Coronary artery (tissue), 2 donors: Measurements from ENCODE around the gene SNRNP27.

ENCODE experiments used
- DNase-seq: peaks from one replicate; pipeline ENCODE4 v3.0.0-alpha.2; 2017; ENCODE audit warnings: low spot score
- H3K27ac ChIP-seq, 2 donors: fragments of 200-600 bp; sonication (generic); one replicate each; pipeline ENCODE4 v1.5.1; 2016 to 2019
- H3K4me3 ChIP-seq: fragments of 200-600 bp; sonication (generic); 2 replicates; pipeline ENCODE4 v1.5.1; 2016; ENCODE audit warnings: mild to moderate bottlenecking, moderate library complexity
- TF ChIP-seq, protein P1 (sequence below): fragments of 200-600 bp; sonication (generic); IDR thresholded peaks from one replicate; pipeline ENCODE4 v1.5.1; 2019; ENCODE audit warnings: antibody characterized with exemption

The SNRNP27 gene

DNA sequence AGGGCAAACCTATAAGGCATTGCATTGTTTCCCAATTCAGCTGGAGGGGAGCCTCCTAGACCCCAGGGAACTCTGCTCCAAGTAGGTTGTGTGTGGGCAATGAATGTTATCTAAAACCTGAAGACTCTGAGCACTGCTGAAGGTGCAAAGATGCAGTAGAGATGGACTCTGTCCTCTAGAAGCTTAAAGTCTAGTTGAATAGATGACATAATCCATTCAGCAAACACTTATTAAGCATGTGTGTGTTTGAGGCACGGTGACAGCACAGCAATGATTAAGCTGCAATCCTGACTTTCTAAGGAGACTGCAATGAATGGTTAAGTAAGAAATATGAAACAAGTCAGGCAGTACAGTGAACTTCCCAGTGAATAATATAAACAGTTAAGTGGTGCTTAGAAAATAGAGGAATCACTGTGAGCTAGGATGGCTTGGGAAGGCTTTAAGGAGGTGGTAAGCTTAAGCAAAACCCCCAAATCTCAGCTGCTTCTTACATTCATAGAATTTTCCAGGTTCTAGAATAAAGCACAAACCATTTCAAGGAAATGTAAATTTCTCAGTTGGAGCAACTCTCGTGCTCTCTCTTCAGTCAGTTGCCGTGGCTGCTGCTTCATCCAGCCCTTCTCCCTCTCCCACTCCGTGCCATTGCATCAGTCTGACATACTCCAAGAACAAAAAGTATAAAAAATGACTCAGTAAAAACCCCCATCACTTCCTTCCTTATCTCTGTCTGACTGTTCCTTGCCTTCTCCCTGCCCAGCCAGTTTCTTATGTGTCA, 40.3 kb downstream of the SNRNP27 start:
- H3K27ac ChIP-seq: peak overlapping the region; percentile 48 to 70
- peak overlapping the region; percentile 4 for H3K4me3 ChIP-seq
- TF ChIP-seq, protein P1, sequence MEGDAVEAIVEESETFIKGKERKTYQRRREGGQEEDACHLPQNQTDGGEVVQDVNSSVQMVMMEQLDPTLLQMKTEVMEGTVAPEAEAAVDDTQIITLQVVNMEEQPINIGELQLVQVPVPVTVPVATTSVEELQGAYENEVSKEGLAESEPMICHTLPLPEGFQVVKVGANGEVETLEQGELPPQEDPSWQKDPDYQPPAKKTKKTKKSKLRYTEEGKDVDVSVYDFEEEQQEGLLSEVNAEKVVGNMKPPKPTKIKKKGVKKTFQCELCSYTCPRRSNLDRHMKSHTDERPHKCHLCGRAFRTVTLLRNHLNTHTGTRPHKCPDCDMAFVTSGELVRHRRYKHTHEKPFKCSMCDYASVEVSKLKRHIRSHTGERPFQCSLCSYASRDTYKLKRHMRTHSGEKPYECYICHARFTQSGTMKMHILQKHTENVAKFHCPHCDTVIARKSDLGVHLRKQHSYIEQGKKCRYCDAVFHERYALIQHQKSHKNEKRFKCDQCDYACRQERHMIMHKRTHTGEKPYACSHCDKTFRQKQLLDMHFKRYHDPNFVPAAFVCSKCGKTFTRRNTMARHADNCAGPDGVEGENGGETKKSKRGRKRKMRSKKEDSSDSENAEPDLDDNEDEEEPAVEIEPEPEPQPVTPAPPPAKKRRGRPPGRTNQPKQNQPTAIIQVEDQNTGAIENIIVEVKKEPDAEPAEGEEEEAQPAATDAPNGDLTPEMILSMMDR: no peak
- no peak for DNase-seq

DNA sequence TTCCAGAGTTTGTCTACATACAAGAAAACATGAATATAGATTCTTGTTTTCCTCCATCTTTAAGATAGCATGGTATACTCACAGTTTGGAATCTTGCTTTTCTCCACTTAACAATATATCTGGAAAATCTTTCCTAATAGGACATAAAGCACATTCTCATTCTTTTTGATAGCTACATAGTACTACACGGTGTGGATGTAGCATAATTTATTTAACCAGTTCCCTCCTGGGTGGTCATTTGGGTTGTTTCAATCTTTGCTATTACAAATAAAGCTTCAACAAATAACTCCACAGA, 40.8 kb downstream of the SNRNP27 start:
- no peak overlapping the region for H3K4me3 ChIP-seq
- peak overlapping the region in 1 of 2 donors; percentile 48 for H3K27ac ChIP-seq
- TF ChIP-seq, protein P1: no peak
- DNase-seq: no peak

DNA sequence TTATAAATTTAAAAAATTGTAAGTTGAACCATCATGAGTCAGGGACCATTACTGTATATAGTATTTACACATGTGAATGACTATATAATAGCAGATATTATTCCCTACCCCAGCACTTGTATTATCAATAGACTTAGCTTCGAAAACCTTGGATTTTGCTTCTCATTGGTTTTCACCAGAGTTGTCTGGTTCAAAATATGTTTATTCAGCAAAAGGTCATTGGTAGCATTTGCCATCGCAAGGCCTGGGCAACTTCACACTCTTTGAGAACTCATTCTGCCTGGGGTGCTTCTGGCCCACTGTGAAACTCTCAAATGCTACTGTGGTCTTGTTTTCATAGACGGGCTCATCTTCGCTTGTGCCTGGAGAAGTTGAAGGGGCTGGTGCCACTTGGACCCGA, 41.3 kb downstream of the SNRNP27 start:
- no peak for DNase-seq
- TF ChIP-seq, protein P1: no peak
- no peak overlapping the region for H3K4me3 ChIP-seq
- H3K27ac ChIP-seq: peak overlapping the region in 1 of 2 donors; percentile 48

DNA sequence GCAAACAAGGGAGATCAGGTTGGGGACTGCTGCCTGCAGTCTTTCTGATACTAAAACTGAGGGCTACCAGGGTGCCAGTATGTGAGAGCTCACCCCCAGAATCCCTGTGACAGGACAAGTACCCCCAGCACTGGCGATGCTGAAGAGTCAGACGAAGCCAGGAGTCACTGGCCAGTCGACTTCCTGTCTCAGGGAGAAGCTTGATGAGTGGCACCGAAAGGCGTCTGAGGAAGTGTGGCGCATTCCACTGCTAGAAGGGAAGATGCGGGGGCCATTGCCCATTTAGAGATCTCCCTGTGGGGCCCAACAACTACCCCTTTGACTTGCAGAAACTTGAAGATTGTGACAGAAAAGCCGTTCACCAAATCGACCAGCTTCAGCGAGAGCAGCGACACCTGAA, 43.1 kb downstream of the SNRNP27 start:
- Histone ChIP-seq H3K27ac (no peak overlapping the region), H3K4me3 (no peak overlapping the region)
- DNase-seq: no peak
- TF ChIP-seq, protein P1: no peak

DNA sequence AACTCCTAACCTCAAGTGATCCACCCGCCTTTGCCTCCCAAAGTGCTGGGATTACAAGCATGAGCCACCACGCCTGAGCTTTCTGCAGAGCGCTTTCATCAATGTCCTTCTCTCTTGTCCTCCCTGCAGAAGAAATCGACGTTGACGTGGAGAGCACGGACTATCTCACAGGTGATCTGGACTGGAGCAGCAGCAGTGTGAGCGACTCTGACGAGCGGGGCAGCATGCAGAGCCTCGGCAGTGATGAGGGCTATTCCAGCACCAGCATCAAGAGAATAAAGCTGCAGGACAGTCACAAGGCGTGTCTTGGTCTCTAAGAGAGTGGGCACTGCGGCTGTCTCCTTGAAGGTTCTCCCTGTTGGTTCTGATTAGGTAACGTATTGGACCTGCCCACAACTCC, 44.2 kb downstream of the SNRNP27 start:
- no peak for DNase-seq
- TF ChIP-seq, protein P1: no peak
- Histone ChIP-seq H3K4me3 (no peak overlapping the region), H3K27ac (no peak overlapping the region)

DNA sequence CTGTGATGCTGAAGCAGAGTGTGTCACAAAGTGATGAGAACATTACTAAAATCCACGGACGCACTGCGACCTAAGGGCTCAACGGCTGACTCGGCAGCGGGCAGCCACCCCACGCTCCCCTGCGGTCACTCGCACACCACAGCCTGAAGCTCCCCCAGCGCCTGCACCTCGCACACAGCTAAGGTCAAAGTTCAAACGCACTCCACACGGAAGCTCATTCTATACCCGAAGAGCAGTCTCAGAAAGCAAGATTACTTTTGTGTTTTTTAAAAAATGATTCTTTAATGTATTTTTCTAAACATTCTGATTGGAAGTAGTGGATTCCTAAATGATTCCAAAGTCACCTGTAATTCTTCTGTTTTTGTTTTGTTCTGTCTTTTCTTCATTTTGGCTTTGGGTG, 46.0 kb downstream of the SNRNP27 start:
- no peak for DNase-seq
- TF ChIP-seq, protein P1: no peak
- Histone ChIP-seq H3K4me3 (no peak overlapping the region), H3K27ac (no peak overlapping the region)

DNA sequence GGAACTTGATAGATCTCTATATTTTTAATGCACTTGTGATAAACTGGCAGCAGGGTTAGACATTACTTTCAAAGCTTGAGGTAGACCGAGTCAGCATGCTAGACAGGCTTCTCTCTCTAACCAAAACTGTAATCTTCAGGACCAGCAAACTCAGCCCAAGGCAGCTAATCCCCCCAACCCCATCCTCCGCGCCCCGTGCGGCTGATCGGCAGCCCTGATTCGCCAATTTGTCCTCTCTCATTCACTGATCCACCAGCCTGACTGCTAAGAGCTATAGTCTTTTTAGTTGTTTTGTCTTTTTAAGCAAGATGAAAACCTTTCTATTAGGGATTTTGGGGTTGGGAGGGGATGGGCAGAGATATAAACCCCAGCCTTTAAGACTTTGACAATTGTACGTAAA, 46.9 kb downstream of the SNRNP27 start:
- TF ChIP-seq, protein P1: no peak
- Histone ChIP-seq H3K27ac (no peak overlapping the region), H3K4me3 (no peak overlapping the region)

More for the DNA sequence above, 46.9 kb downstream of the SNRNP27 start:
- DNase-seq: no peak
